A673 (cell line): Measurements from ENCODE around the gene FAM13A.

Source experiments
- CTCF ChIP-seq: fragments of 300-800, 200-600 bp; sonication (generic); conservative IDR thresholded peaks from 2 replicates; pipeline ENCODE4 v1.5.1; 2017; ENCODE audit warnings: low read depth, mild to moderate bottlenecking, antibody characterized with exemption, low read length, moderate library complexity, mixed read lengths
- EZH2 ChIP-seq: fragments of 200-600 bp; sonication (generic); IDR thresholded peaks from 2 replicates; pipeline ENCODE4 v1.6.1; 2017; ENCODE audit warnings: borderline replicate concordance, low read depth, mild to moderate bottlenecking, mixed read lengths, antibody characterized with exemption, low read length; ENCODE audit not compliant: poor library complexity, severe bottlenecking

- TF ChIP-seq CTCF (no peak), EZH2 (no peak)
Measured at GRCh38 chr4:88811904-88812303, 245.1 kb downstream of the FAM13A start.
